ENCODE measurements around the gene COLEC11.

The COLEC11 gene

DNA sequence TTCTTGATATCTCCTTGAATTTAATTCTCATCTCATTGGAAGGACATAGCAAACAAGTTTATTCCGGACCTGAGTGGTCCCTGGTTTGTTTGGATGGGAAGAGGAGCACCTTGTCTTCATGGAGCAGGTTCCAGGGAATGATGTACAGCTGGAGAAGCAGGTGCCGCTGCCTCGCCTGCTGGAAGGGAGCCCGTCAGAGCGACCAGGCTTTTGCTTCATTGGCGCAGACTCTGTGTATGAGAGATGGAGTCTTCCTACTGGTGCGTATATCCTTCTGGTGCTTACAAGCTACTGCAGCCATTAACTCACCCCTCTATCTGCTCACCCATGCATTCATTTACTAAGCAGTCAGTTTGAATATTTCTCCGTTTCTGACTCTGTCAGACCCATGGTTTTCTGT is 51.5 kb downstream of the COLEC11 start:
- TF ChIP-seq, protein P1, sequence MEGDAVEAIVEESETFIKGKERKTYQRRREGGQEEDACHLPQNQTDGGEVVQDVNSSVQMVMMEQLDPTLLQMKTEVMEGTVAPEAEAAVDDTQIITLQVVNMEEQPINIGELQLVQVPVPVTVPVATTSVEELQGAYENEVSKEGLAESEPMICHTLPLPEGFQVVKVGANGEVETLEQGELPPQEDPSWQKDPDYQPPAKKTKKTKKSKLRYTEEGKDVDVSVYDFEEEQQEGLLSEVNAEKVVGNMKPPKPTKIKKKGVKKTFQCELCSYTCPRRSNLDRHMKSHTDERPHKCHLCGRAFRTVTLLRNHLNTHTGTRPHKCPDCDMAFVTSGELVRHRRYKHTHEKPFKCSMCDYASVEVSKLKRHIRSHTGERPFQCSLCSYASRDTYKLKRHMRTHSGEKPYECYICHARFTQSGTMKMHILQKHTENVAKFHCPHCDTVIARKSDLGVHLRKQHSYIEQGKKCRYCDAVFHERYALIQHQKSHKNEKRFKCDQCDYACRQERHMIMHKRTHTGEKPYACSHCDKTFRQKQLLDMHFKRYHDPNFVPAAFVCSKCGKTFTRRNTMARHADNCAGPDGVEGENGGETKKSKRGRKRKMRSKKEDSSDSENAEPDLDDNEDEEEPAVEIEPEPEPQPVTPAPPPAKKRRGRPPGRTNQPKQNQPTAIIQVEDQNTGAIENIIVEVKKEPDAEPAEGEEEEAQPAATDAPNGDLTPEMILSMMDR (IDR thresholded peaks at IDR 0.05; ENCODE audit: extremely low read depth, missing control alignments), result no peak
- no peak for DNase-seq (ENCODE audit: low spot score)

DNA sequence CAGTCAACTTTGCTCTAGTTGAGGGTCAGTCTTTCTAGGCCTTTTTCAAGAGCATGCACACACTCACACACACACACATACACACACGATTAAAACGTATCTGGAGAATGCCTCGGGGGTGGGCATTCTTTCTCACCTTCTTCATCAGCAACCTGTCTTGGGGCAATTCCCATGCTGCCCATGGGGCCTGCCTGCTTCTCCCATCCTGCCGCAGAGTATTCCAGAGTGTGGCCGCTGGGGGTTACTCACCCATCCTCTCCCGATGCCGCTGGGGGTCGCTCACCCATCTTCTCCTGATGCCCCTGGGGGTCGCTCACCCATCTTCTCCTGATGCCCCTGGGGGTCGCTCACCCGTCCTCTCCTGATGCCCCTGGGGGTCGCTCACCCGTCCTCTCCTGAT is 52.3 kb downstream of the COLEC11 start:
- TF ChIP-seq, protein P1 (IDR thresholded peaks at IDR 0.05; ENCODE audit: extremely low read depth, missing control alignments), result no peak
- DNase-seq (ENCODE audit: low spot score), result no peak

DNA sequence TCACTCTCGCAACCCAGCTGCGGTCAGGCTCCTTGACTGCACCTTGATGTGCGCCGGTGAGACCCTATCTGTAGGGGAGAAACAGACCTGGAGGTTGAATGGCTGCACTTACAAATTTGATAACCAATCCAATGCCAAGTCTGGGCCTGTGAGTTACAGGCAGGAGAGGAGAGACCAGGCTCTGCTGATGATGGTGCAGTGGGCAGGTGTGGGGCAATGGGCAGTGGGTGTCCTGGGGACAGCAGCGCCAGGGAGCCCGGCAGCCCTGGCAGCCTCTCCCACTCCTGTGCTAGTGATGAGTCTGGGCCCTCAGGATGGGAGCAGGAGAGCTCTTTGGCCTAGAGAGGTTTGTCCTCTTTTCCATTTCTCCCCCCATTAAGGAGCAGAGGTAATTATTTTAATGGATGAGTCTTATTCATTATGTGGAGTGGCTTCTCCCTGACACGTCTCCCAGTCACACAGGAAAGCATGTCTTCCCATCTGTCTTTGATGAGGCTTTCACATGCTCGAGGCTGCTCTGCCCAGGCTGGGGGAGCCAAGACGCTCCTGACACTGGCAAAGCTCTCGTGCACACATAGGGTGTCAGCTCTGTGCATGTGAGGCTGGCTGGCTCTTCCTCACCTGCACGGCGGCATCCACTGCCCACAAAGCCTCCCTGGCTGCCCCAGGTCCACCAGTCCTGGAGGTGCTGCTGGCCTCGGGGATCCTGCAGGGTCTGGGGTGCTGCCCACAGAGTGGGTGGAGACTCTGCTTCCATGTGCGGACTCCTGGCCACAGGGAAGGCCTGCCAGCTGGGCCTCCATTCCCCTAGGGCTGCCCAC is 53.1 kb downstream of the COLEC11 start:
- TF ChIP-seq, protein P1 (IDR thresholded peaks at IDR 0.05; ENCODE audit: extremely low read depth, missing control alignments), result no peak
- DNase-seq (ENCODE audit: low spot score), result no peak

DNA sequence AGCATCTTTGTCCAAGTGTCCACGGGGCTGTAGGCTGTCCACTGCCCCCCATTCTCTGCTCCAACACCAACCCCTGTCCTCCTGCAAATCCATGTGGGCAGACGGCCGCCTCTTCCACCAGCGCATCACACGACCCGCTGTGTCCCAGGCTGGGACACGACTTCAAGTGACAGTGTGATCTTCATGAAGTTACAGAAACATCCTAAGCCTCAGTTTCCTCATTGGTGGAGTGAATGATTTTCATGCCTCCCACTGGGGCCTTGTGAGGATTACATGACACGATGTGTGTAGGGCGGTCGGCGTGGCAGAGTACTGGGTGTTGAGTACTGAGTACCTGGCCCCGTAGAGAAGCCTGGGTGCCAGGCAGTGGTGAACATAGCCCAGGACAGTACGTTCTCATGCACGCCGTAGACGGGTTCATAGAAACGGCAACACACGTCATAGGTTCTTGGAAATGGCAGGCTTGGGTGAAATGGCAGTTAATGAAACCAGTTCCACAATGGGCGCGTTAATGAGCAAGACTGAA is 53.8 kb downstream of the COLEC11 start:
- no peak for DNase-seq (ENCODE audit: low spot score)
- TF ChIP-seq, protein P1 (IDR thresholded peaks at IDR 0.05; ENCODE audit: extremely low read depth, missing control alignments), result no peak

DNA sequence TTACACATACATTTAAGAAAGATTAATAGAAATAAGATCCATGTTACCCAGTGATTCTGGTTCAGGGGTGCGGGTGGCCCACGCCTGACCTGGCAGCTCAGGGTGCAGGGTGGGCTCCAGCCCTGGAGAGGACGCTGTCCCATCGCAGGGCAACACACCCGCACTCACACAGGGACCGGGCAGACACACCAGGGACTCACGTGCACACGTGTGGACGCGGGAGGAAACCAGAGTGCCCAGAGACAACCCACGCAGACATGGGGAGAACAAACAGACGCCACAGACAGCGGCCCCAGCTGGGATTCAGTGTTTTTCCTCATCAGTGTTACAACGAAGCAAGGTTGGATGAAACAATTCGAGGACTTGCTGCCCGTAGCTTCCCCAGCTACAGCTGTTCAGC is 54.7 kb downstream of the COLEC11 start:
- no peak for DNase-seq (ENCODE audit: low spot score)
- TF ChIP-seq, protein P1 (IDR thresholded peaks at IDR 0.05; ENCODE audit: extremely low read depth, missing control alignments), result no peak

DNA sequence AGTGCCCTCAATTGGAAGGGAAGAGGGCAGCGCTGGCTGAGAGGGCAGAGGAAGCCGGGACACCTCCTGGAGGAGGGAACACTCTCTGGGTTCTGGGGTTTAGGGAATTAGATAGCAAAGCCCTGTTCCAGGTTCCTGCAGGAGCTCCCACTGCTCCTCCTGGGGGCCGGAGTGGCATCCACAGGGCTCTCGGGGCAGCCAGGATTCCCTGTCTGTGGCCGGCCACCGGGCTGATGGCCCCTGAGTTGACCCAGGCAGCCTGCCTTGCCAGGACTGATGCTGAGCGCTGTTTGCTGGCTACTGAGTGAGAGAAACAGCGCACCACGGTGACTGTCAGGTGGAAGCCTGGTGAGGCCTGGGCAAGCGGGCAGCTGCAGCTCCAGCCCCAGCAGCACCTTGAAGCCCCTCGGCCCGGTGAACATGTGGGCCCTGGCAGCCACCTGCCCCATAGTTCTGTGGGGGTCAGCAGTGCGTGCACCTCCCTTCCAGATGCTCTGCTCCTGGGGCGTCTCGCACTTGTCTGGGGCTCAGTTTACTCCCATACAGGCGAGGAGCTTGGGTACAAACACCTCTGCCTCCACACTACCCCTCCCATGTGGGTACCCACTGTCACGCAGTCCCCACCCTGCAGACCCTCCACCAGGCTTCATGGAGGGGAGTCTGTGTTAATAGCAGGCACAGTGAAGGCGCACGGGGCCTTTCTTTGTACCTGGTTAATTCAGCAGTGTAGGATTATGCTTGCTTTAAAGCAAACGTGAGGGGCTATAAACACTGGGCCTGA is 55.4 kb downstream of the COLEC11 start:
- TF ChIP-seq, protein P1 (IDR thresholded peaks at IDR 0.05; ENCODE audit: extremely low read depth, missing control alignments), result no peak
- no peak for DNase-seq (ENCODE audit: low spot score)
